Gastrocnemius medialis (tissue), 4 donors: ENCODE results near the gene CHMP1B. TPM values are rescaled to one million over a fixed set of nuclear protein-coding genes. Genes with fewer than 3 reads are reported as not detected.

Experiments used
- ATAC-seq, 2 donors: fragments of 150-250 bp; one replicate each; pipeline ENCODE4 v1.9.1; 2016
- DNase-seq, 2 donors: peaks; one replicate each; pipeline ENCODE4 v3.0.0-alpha.2; 2019
- H3K27ac ChIP-seq, 4 donors: fragments of 200-600 bp; sonication (generic); 1 replicate in 1 of 4; 2 replicates in 3 of 4; pipeline ENCODE4 v1.5.1; 2016 to 2018; ENCODE audit warnings: mild to moderate bottlenecking in 2 of 4, moderate library complexity in 1 of 4
- H3K27me3 ChIP-seq, 3 donors: fragments of 200-600 bp; sonication (generic) in 2 of 3; 1 replicate in 1 of 3; 2 replicates in 2 of 3; pipeline versions ENCODE4 v1.5.1 to v1.6.0; 2016 to 2019; ENCODE audit warnings: mild to moderate bottlenecking in 1 of 3, moderate library complexity in 1 of 3
- H3K36me3 ChIP-seq, 2 donors: fragments of 200-600 bp; sonication (generic) in 1 of 2; one replicate each; pipeline ENCODE4 v1.5.1; 2017 to 2018
- H3K4me1 ChIP-seq, 2 donors: fragments of 200-600 bp; sonication (generic) in 1 of 2; one replicate each; pipeline ENCODE4 v1.5.1; 2016 to 2017; ENCODE audit warnings: mild to moderate bottlenecking in 2 of 2
- H3K4me3 ChIP-seq, 4 donors: fragments of 200-600 bp; sonication (generic) in 3 of 4; 1 replicate in 1 of 4; 2 replicates in 3 of 4; pipeline ENCODE4 v1.5.1; 2016 to 2019; ENCODE audit warnings: mild to moderate bottlenecking in 2 of 4
- H3K9me3 ChIP-seq, 3 donors: fragments of 200-600 bp; sonication (generic) in 2 of 3; 1 replicate in 1 of 3; 2 replicates in 2 of 3; pipeline ENCODE4 v1.5.1; 2016 to 2019
- CTCF ChIP-seq, 5 experiments: fragments of 450-650 bp in 3 of 5; fragments of 200-600 bp in 2 of 5; sonication (generic) in 2 of 5; IDR thresholded peaks in 4 of 5; conservative IDR thresholded peaks in 1 of 5; 1 replicate in 4 of 5; 2 replicates in 1 of 5; pipeline ENCODE4 v1.5.1; 2016 to 2019; ENCODE audit warnings: antibody characterized with exemption in 5 of 5, mild to moderate bottlenecking in 3 of 5, moderate library complexity in 3 of 5
- POLR2A ChIP-seq, 2 donors: fragments of 450-650 bp; IDR thresholded peaks; one replicate each; pipeline ENCODE4 v1.6.1; 2017; ENCODE audit warnings: antibody characterized with exemption in 2 of 2, mild to moderate bottlenecking in 2 of 2, moderate library complexity in 2 of 2
- in situ Hi-C, 4 donors: fragments of 200-750 bp; cut with MboI; loops; one replicate each; pipeline versions ENCODE4 v1.15.0 to v1.8.0; 2017; ENCODE audit warnings: low sequenced_read_pairs in 4 of 4
- intact Hi-C: fragments of 100-400 bp; cut with DNase I; formaldehyde crosslinking; loops from one replicate; pipeline ENCODE4 v1.15.1; 2023; ENCODE audit warnings: low total_unique reads
- total RNA-seq, 4 donors: library from RNA; depleted of rRNA; stranded (reverse); fragments of >200 nt; gene quantifications; one replicate each; pipeline versions ENCODE4 v1.1.0 to v1.2.3, GENCODE V29; 2016

The CHMP1B gene
- total RNA-seq, 4 donors from 2014 or later = 347 to 634 (median 407) TPM

GRCh38 chr18:11811009-11811408, 40.2 kb upstream of the CHMP1B start:
- Histone ChIP-seq H3K9me3 (no peaks in the 10 kb centered on the region), H3K4me1 (peaks cover 0 to 5% of the 10 kb centered on the region in 2 donors), H3K27ac (no peak overlapping the region), H3K4me3 (no peak overlapping the region), H3K36me3 (no peaks in the 10 kb centered on the region), H3K27me3 (no peaks in the 10 kb centered on the region)
- in situ Hi-C loops (no loop called here), intact Hi-C loops (no loop called here)
- ATAC-seq (no peak), DNase-seq (no peak)
- no peak for TF ChIP-seq CTCF (IDR thresholded peaks at IDR 0.05 in 4 of 5, conservative IDR thresholded peaks at IDR 0.05 in 1 of 5)
- TF ChIP-seq POLR2A (IDR thresholded peaks at IDR 0.05) = no peak

- in situ Hi-C loops = no loop called here
- TF ChIP-seq POLR2A (IDR thresholded peaks at IDR 0.05) (no peak), CTCF (IDR thresholded peaks at IDR 0.05 in 4 of 5, conservative IDR thresholded peaks at IDR 0.05 in 1 of 5) (no peak)
Observed at GRCh38 chr18:11817229-11817628, 34.0 kb upstream of the CHMP1B start.

GRCh38 chr18:11818486-11819203, 32.6 kb upstream of the CHMP1B start:
- no peaks in the 10 kb centered on the region for H3K4me1 ChIP-seq
- H3K27me3 ChIP-seq = no peaks in the 10 kb centered on the region
- in situ Hi-C loops (no loop called here), intact Hi-C loops (no loop called here)
- H3K4me3 ChIP-seq = no peak overlapping the region
- H3K9me3 ChIP-seq = peaks cover 0 to 7% (median 0%) of the 10 kb centered on the region in 3 donors
- H3K27ac ChIP-seq = no peak overlapping the region
- TF ChIP-seq POLR2A (IDR thresholded peaks at IDR 0.05) (no peak), CTCF (IDR thresholded peaks at IDR 0.05 in 4 of 5, conservative IDR thresholded peaks at IDR 0.05 in 1 of 5) (no peak)
- DNase-seq (no peak), ATAC-seq (no peak)
- H3K36me3 ChIP-seq = no peaks in the 10 kb centered on the region

More at GRCh38 chr18:11817229-11817628, 34.0 kb upstream of the CHMP1B start:
- no peak for ATAC-seq
- H3K36me3 ChIP-seq = no peaks in the 10 kb centered on the region
- H3K27me3 ChIP-seq = no peaks in the 10 kb centered on the region
- H3K27ac ChIP-seq = no peak overlapping the region
- DNase-seq = no peak
- peaks cover 0 to 7% (median 0%) of the 10 kb centered on the region in 3 donors for H3K9me3 ChIP-seq
- intact Hi-C loops = no loop called here
- no peaks in the 10 kb centered on the region for H3K4me1 ChIP-seq
- no peak overlapping the region for H3K4me3 ChIP-seq

GRCh38 chr18:11819938-11820337, 31.3 kb upstream of the CHMP1B start:
- H3K27me3 ChIP-seq = no peaks in the 10 kb centered on the region
- no peaks in the 10 kb centered on the region for H3K4me1 ChIP-seq
- no peak for DNase-seq
- no peaks in the 10 kb centered on the region for H3K36me3 ChIP-seq
- no peak overlapping the region for H3K27ac ChIP-seq
- peaks cover 0 to 7% (median 0%) of the 10 kb centered on the region in 3 donors for H3K9me3 ChIP-seq
- TF ChIP-seq POLR2A (IDR thresholded peaks at IDR 0.05) (no peak), CTCF (IDR thresholded peaks at IDR 0.05 in 4 of 5, conservative IDR thresholded peaks at IDR 0.05 in 1 of 5) (no peak)
- no peak for ATAC-seq
- H3K4me3 ChIP-seq = no peak overlapping the region
- intact Hi-C loops (no loop called here), in situ Hi-C loops (no loop called here)
